Glomerular endothelial cell (primary cell): Measurements from ENCODE around the gene AGPAT3. TPM values are rescaled to one million over a fixed set of nuclear protein-coding genes. Genes with fewer than 3 reads are reported as not detected.

ENCODE experiments used
- DNase-seq: peaks from one replicate; pipeline ENCODE4 v3.0.0-alpha.2; 2011; ENCODE audit warnings: low read depth, low spot score; ENCODE audit errors: extremely low read depth
- total RNA-seq: library from RNA; depleted of rRNA; stranded (reverse); fragments of >200 nt; gene quantifications from 2 replicates; pipeline ENCODE4 v1.2.3, GENCODE V29; 2015

AGPAT3 gene
- total RNA-seq, 1 donor from 2014 or later: 60.0 TPM

- no peak for DNase-seq
Observed at GRCh38 chr21:43934716-43935705, 70.0 kb downstream of the AGPAT3 start.

DNA sequence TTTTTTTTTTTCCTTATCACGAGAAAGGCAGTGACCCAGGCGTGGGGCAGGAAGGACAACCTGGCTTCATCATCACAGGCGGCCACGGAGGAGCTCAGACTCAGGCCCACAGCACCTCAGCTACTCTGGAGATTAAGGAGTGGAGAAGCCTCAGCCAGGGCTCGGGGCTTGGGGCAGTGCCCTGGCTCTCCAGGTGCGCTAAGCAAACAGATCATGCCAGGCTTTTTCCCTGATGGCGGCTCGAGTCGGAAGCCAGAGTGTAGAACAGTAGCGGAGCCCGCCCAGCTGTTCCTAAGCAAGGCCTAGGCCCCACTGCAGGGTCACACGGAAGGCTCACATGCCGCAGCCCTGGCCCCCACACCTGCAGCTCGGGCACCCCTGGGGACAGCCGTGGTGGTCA lies 70.7 kb downstream of the AGPAT3 start:
- DNase-seq: no peak

DNA sequence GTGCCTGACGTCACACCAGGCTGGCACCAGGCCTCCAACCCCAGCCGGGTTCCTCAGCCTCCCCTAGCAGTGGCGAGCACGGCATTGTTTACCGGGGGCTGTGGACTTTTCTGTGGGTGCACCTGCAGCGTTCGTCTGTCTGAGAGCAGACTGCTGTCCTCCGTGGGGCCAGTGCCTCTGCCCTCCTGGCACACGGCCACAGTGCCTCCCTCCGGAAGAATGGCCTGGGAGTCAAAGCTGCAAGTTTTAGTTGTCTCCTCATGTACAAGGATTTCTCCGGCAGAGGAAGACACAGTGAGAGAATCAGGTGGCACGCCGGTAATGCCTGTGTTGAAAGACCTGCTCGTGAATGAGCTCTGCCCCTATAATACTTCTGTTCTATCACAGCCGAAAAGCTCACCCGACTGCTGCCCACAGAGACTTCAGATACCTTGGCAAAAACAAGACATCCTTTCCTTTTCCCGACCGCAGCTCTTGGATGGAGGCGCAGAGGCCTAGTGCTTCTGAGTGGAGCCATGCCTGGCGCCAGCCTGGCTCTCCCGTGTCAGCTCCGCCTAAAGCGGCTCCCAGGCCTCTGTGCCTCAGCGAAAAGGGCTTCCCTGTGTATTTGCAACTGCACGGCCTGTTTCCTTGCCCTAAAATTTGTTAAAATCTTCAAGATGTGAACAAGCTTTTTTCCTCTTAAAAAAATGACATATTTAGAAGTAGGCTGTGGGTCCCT lies 71.4 kb downstream of the AGPAT3 start:
- no peak for DNase-seq

GRCh38 chr21:43937051-43937832 lies 72.2 kb downstream of the AGPAT3 start:
- no peak for DNase-seq

DNA sequence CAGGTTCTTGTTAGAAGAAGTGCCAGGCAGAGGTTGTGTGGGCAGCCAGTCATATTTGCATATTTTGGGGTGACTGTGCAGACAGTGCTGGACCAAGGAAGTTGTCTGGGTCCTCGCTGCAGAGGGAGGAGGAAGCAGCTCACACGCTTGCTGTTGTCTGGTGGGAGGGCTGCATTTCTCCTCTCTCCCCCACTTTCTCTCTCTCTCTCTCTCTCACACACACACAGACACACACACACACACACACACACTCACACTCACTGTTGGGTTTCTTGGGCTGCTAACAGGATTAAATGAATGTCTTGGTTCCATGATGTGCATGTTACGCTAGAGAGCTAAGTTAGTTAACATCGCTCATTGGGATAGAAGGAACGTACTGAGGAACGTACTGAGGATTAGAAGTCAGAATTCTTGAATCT lies 72.9 kb downstream of the AGPAT3 start:
- no peak for DNase-seq

GRCh38 chr21:43938751-43939442 lies 73.9 kb downstream of the AGPAT3 start:
- DNase-seq: peak; percentile 12

DNA sequence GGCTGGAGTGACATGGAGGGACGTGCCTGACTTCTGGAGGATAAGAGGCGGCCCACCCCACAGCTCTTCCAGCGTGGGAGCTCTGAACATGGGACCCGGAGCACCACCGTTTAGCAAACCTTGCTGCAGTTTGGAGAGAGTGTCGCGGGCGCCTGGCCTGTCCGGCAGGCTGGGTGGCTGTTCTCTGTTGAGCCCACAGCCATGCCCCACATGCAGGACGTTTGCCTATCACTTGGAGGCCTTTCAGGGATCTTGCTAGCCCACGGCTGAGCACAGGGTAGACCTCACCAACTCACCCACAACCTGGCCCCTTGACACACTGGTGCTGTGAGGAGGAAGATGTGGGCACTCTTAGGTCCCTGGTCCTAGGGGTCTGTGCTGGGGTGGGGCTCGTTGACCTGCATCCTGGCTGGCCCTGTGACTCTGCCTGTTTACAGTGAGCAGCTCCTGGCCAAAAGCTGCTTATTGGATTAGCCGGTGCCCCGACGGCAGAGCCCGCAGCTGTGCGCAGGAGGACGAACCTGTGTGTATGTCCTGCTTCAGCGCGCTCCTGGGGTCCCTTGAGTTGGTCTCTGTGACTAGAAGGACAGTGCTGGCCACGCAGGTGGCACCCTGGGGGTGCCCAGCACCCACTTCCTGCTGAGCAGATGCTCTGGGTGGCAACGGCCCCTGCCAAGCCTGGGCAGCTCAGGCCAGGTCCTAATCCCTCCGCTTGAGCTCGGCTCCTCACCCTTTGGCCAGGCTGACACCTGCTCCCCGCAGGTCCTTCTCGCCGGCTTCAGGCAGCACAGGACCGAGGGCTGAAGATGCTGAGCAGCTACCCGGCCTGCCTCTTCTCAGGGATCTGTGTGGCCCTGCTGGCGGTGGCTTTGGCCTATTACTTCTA lies 74.7 kb downstream of the AGPAT3 start:
- DNase-seq: no peak

GRCh38 chr21:43940329-43941050 lies 75.5 kb downstream of the AGPAT3 start:
- no peak for DNase-seq

DNA sequence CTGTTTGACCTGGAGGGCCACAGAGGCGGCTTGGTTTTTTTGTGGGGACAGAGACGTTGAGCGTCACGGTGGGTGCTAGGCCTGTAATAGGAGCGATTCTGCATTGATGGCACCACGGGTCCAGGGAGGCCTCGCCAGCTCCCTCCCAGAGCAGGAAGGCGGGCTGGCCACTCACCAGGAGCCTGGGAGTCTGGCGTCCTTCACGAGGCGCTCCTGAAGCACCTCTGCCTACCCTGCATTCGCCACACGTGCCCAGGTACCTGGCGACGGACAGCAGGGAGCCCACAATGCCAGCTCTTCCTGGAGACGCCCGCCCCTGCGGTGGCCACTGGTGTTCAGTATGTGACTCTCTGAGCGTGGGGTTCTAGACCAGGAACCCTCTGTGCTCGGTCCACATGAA lies 77.2 kb downstream of the AGPAT3 start:
- no peak for DNase-seq

- no peak for DNase-seq
Observed at GRCh38 chr21:43942621-43943020, 77.6 kb downstream of the AGPAT3 start.

GRCh38 chr21:43943512-43944077 lies 78.6 kb downstream of the AGPAT3 start:
- no peak for DNase-seq

GRCh38 chr21:43944078-43944633 lies 79.1 kb downstream of the AGPAT3 start:
- no peak for DNase-seq

- DNase-seq: no peak
Observed at GRCh38 chr21:43944757-43945156, 79.7 kb downstream of the AGPAT3 start.

GRCh38 chr21:43948740-43949498 lies 83.9 kb downstream of the AGPAT3 start:
- DNase-seq: no peak

GRCh38 chr21:43949499-43950208 lies 84.6 kb downstream of the AGPAT3 start:
- DNase-seq: no peak

- DNase-seq: no peak
Observed at GRCh38 chr21:43950481-43950880, 85.5 kb downstream of the AGPAT3 start.

- DNase-seq: no peak
Observed at GRCh38 chr21:43950936-43951335, 85.9 kb downstream of the AGPAT3 start.
